Thyroid gland (tissue), 4 donors: ENCODE data around the gene UTP15.

Source experiments
- CTCF ChIP-seq, 6 experiments: fragments of 200-600 bp in 3 of 6; fragments of 450-650 bp in 3 of 6; sonication (generic) in 3 of 6; IDR thresholded peaks; one replicate each; pipeline ENCODE4 v1.5.1; 2016 to 2019; ENCODE audit warnings: antibody characterized with exemption in 6 of 6, mild to moderate bottlenecking in 2 of 6, inconsistent platforms in 1 of 6, moderate library complexity in 1 of 6
- POLR2A ChIP-seq, 2 donors: fragments of 450-650 bp; IDR thresholded peaks; one replicate each; pipeline ENCODE4 v1.6.1; 2017; ENCODE audit warnings: antibody characterized with exemption in 2 of 2, mild to moderate bottlenecking in 2 of 2, moderate library complexity in 1 of 2

GRCh38 chr5:73591698-73592501 lies 26.4 kb downstream of the UTP15 start:
- TF ChIP-seq CTCF (IDR thresholded peaks at IDR 0.05): no peak
- TF ChIP-seq POLR2A (IDR thresholded peaks at IDR 0.05): no peak
